Fibroblast of the aortic adventitia (primary cell): ENCODE measurements around the gene AK4. TPM values are rescaled to one million over a fixed set of nuclear protein-coding genes. Genes with fewer than 3 reads are reported as not detected.
"Not testable (repeated sequence)": the region's sequence is repeated elsewhere in the genome, so short reads cannot be mapped to it uniquely, and the experiment has no call there.

Experiments used
- DNase-seq: peaks from one replicate; pipeline ENCODE4 v3.0.0-alpha.2; 2010; ENCODE audit warnings: low read depth
- H3K4me3 ChIP-seq: 2 replicates; pipeline ENCODE4 v1.5.1; 2011; ENCODE audit warnings: low read depth, mild to moderate bottlenecking, control low read depth, low read length, moderate library complexity
- CTCF ChIP-seq: IDR thresholded peaks from 2 replicates; pipeline ENCODE4 v1.5.1; 2011; ENCODE audit warnings: mild to moderate bottlenecking, low read length, control low read depth, inconsistent platforms; ENCODE audit not compliant: insufficient read depth
- total RNA-seq: library from RNA; depleted of rRNA; stranded (reverse); fragments of >200 nt; gene quantifications from 2 replicates; pipeline ENCODE4 v1.2.3, GENCODE V29; 2012; ENCODE audit warnings: low replicate concordance

AK4 gene
- total RNA-seq, 1 donor, result 10.6 TPM

GRCh38 chr1:65113298-65113697 is 34.7 kb upstream of the AK4 start:
- H3K4me3 ChIP-seq, result no peak overlapping the region
- no peak for DNase-seq

GRCh38 chr1:65114322-65114721 is 33.7 kb upstream of the AK4 start:
- no peak for DNase-seq
- no peak for TF ChIP-seq CTCF
- no peak overlapping the region for H3K4me3 ChIP-seq

More at GRCh38 chr1:65113298-65113697, 34.7 kb upstream of the AK4 start:
- TF ChIP-seq CTCF, result no peak

GRCh38 chr1:65119951-65120350 is 28.1 kb upstream of the AK4 start:
- H3K4me3 ChIP-seq, result no peak overlapping the region
- TF ChIP-seq CTCF, result no peak
- DNase-seq, result no peak

GRCh38 chr1:65129104-65129503 is 18.9 kb upstream of the AK4 start:
- not testable (repeated sequence) for H3K4me3 ChIP-seq, DNase-seq

GRCh38 chr1:65138524-65138923 is 9.5 kb upstream of the AK4 start:
- DNase-seq, result no peak
- no peak for TF ChIP-seq CTCF
- H3K4me3 ChIP-seq, result no peak overlapping the region

GRCh38 chr1:65139793-65140192 is 8.2 kb upstream of the AK4 start:
- not testable (repeated sequence) for H3K4me3 ChIP-seq, DNase-seq

- peak; percentile 38 for DNase-seq
- no peak overlapping the region for H3K4me3 ChIP-seq
- no peak for TF ChIP-seq CTCF
Measured at GRCh38 chr1:65141394-65141793, 6.6 kb upstream of the AK4 start.

GRCh38 chr1:65141918-65142317 is 6.1 kb upstream of the AK4 start:
- no peak for DNase-seq
- TF ChIP-seq CTCF, result no peak
- H3K4me3 ChIP-seq, result no peak overlapping the region

GRCh38 chr1:65143112-65143658 is 4.8 kb upstream of the AK4 start:
- H3K4me3 ChIP-seq, DNase-seq: not testable (repeated sequence)
